GM19328 (cell line): ENCODE measurements around the gene TCF12.
"Not testable (repeated sequence)": the region's sequence is repeated elsewhere in the genome, so short reads cannot be mapped to it uniquely, and the experiment has no call there.

ENCODE experiments used
- ATAC-seq: cut with Tn5 transposase; IDR thresholded peaks from one replicate; pipeline ENCODE4 v1.9.1; 2021; ENCODE audit warnings: mild to moderate bottlenecking, moderate library complexity; ENCODE audit not compliant: unreplicated experiment

The TCF12 gene

DNA sequence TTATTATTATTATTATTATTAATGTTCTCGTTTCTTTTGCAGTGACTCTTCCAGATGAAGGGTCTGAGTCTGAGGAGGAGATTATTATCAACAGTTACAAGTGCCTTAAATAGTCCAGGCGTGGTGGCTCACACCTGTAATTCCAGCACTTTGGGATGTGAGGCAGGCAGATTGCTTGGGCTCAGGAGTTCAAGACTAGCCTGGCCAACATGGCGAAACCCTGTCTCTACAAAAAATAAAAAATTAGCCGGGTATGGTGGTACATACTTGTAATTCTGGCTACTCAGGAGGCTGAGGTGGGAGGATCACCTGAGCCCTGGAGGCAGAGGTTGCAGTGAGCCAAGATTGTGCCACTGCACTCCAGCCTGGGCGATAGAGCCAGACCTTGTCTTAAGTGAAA lies 96.5 kb downstream of the TCF12 start:
- not testable (repeated sequence) for ATAC-seq

DNA sequence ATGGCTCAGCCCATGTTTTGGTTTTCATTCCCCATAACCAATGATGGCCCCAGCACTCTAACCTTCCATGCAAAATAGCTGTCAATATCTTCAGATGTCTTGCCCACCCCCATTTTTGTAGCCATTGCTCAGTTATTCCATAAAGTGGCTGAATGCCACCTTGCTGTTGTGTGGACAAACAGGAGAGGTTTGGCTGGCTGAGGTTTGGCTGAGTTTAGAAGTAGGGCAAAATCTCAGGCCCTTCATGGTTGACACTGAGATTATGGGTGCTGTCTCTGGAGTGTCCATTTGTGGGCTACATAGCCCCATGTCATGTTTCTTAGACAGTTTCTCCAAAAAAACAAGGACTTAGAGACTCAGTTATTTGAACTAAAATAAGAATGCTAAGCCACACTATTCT lies 96.9 kb downstream of the TCF12 start:
- ATAC-seq: no peak

DNA sequence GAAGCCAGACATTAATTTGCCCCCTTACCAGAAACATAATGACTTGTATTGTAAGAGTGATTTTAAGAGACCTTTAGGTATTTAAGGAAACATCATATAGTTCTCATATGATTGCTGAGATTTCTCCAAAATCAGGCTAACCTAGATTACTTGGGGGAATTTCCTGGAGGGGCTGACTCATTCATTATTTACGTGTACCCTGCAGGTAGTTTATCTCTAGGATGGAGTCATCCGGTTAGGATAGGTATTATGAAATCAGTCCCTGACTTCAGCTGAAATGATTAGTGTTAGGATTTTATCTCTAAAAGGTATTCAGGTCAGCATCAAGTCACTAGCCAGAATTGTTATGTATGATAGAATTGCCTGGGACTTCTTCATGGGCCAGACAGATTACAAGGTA lies 97.5 kb downstream of the TCF12 start:
- ATAC-seq: no peak

DNA sequence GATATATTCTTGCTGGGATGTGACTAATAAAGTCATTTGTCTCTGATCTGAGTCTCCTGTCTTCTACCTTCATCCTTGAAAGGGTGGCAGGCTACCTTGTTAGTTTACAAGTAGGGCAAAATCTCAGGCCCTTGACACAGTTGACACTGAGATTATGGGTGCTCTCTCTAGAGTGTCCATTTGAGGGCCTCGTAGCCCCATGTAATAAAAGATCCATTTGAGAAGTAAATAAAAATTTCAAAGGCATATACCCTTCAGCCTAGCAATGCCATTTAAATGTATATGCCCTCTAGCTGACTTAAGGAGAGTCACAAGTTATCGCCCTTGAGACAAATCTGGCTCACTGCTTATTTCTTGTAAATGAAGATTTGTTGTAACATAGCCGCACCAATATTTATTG lies 98.6 kb downstream of the TCF12 start:
- no peak for ATAC-seq

DNA sequence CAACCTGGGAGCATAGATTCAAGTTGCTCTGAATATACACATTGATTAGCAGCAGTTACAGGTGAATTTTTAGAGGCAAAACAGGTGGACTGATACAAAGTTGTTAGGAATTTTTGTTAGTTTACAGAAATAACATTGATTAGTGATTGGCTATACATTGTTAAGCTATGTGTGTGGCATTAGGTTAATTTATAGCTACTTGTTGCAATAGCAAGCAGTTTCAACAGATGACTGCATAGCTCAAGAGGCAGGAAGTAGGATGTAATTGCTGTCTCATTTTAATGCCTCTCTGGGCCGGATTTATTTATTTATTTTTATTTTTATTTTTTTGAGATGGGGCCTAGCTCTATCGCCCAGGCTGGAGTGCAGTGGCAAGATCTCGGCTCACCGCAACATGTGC lies 99.7 kb downstream of the TCF12 start:
- no peak for ATAC-seq

DNA sequence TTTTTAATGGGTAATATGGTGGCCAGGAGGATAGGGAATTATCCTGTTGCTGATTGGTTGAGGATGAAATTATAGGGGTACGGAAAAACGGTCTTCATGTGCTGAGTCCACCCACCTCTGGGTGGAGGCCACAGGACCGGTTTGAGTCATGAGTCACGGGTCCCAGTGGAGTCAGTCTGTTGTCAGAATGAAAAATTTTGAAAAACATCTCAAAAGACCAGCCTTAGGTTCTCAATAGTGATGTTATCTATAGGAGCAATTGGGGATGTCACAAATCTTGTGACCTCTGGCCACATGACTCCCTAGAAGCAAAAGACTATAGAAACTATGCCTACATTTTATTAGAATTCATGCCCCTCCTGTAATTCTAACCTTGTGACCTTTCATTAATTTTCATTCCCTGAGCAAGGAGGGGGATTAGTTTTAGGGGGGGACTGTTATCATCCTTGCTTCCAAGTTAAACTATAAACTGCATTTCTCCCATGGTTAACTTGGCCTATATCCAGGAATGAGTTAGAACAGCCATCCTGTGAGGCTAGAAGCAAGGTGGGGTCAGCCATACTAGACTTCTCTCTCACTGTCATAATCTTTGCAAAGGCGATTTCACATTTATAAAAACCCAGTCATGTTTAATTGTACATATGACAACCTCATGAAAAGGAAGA lies 101.2 kb downstream of the TCF12 start:
- no peak for ATAC-seq

DNA sequence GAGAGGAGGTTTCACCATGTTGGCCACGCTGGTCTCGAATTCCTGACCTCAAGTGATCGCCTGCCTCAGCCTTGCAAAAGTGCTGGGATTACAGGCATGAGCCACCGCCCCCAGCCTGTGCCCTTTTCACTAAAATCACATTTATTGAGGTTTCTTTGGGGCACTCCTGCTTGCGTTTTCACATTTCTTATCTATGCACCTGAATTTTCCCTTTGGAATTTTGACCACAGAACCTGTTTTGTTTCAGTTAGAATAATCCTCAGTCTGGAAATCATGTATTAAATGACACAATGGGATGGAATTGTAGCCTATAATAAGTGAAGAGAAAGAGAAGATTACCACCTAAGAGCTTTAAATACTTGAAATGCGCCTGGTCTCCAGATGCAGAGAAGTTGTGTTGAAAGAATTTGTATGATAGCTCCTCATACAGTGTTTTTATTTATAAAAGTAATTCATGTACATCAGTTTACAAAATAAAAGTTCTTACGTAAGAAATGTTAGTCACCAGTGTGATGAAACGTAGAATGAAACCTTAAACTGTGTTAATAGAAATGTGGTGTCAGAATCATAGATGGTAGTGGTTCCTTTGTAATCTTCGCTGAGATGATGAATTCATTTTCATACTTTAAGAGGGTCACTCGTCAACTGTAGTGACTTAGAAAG lies 107.0 kb downstream of the TCF12 start:
- no peak for ATAC-seq

DNA sequence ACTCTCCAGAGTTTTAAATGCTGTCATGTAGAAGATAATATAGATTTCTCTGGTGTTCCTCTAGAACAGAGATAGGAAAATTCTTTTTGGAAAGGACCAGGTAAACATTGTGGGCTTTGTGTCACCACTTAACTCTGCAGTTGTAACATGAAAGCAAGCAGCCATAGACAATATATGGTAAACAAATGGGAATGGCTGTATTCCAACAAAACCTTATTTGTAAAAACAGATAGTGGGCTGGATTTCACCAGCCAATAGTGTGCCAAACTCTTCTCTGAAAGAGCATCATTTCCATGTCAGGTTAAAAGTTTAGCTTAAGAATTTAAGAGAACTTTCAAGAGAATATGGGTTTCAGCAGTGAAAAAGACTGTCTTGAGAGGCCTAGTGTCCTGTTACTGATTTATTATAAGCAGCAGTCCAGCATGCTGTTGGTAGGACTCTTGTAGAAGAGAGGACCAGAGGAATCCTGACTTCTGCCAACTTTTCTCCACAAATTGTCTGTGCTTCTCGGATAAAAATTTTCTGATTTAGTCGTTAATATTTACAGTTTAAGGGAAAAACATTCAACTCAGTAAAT lies 107.7 kb downstream of the TCF12 start:
- ATAC-seq: no peak

DNA sequence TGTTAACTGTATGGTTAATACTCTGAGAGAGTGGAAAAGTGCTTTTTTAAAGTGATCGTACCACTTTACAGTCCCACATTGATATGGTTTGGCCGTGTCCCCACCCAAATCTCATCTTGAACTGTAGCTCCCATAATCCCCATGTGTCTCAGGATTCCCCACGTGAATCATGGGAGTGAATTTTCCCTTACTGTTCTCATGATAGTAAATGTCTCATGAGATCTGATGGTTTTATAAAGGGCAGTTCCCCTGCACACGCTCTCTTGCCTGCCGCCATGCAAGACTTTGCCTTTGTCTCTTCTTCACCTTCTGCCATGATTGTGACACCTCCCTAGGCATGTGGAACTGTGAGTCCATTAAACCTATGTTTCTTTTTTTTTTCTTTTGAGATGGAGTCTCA lies 109.2 kb downstream of the TCF12 start:
- ATAC-seq: no peak

DNA sequence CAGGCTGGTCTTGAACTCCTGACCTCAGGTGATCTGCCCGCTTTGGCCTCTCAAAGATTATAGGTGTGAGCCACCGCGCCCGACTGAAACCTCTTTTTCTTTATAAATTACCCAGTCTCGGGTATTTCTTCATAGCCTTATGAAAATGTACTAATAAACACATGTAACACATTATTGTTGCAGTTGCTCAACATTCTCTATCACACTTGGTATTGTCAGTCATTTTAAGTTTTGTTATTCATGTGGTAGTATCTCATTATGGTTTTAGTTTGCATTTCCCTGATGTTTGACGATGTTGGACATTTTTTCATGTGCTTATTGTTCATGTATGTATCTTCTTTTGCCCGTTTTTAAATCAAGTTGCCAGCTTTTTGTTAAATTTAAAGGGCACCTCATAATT lies 109.7 kb downstream of the TCF12 start:
- no peak for ATAC-seq

DNA sequence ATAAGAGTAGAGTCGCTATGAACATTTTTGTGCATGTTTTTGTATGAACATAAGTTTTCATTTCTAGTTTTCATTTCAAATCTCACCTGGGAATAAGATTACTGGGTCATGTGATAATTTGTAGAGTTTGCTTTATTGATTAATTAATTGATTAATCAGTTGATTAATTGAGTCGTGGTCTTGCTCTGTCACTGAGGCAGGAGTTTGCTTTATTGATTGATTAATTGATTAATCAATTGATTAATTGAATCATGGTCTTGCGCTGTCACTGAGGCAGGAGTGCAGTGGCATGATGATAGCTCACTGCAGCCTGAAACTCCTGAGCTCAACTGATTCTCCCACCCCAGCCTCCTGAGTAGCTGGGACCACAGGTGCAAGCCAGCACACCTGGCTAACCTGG lies 111.6 kb downstream of the TCF12 start:
- ATAC-seq: no peak

DNA sequence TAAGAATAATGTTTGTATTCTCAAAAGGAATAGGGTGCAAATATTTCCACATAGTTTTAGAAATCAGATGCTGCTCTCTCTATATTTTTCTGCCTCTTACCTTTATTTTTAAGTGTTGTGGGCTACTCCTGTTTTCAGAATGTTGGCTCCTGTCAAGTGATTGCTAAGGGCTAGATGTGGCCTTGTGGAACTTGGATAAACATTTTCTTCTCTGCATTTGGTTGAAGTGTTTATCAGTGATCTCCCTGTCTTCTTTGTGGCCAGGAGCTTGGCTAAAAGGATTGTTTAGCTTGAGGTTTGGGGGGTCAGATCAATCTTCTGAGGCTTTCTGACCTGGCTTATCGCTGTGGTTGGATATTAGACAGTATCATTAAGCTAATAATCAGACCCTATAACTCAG lies 112.6 kb downstream of the TCF12 start:
- no peak for ATAC-seq

DNA sequence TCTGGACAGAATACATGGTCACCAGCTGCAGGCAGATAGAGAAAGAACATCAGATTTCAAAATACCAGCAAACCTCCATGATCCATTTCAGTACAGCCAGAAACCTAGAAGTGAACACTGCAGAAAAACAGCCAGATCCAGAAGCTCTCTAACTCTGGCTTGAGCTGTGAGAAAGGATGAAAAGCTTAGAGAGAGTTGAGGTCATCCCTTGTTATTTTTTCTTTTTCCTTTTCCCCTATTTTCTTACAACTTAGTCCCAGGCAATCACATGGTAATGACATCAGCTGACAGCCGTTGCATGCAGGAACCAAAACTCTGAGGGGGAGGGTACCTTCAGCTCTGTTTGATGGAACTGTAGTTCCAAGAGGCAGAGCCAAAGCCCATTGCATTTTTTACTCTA lies 113.2 kb downstream of the TCF12 start:
- no peak for ATAC-seq

DNA sequence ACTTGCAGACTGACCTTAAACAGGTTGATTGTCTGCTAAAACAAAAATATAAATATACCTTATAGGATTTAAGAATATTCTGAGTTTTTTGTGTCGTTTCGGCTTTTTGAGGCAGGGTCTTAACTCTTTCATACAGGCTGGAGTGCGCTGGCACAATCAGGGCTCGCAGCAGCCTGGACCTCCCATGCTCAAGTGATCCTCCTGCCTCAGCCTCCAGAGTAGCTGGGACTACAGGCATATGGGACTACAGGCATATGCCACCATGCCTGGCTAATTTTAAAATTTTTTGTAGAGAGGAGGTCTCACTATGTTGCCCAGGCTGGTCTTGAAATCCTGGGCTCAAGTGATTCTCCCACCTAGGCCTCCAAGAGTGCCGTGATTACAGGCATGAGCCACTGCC lies 113.9 kb downstream of the TCF12 start:
- ATAC-seq: no peak

DNA sequence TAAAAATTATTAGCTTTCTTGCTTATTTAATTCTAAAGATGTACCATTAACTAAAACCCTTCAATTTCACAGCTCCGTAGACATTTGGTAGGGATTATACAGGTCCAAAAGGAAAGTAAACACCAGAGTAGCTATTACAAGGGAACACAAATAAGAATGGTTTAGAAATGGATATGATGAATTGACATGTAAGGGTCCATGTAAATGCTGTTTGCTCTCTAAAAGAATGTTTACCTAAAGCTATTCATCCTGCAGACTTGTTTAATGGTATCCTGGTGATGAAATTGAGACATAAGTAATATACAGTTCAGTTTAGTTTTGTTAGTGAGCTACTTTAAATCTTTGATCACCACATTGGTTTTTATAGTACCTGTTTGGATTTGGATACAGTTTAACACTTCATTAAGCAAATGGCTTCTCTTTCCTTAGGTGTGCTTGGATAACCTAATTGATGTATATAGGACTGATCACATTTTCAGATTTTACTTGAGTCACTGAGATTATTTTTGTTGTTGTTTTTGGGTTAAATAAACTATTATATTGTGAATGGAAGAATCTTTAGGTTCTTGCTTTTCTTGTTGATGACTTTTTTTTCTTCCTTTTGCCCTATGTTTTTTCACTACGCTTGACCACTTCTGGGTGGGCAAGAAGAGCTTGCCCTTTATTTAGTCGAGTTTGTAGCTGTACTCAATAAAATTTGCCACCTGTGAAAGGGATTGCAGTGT lies 115.4 kb downstream of the TCF12 start:
- no peak for ATAC-seq

DNA sequence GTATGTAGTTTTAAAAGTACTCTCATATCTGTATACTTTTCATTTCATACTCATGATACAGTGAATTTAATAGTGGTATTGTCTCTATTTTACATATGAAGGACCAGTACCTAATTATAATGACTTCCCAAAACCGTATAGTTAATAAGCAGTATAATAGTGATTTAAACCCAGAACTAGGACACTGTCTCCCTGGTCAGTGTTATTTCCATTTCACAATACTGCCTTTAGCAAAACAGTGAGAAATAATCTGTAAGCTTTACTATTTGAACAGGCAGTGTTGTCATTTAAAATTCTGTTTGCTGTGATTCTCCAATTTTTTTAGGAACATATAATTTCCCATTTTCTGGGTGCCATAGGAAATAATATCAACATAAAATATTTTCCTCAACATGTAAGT lies 116.2 kb downstream of the TCF12 start:
- no peak for ATAC-seq

DNA sequence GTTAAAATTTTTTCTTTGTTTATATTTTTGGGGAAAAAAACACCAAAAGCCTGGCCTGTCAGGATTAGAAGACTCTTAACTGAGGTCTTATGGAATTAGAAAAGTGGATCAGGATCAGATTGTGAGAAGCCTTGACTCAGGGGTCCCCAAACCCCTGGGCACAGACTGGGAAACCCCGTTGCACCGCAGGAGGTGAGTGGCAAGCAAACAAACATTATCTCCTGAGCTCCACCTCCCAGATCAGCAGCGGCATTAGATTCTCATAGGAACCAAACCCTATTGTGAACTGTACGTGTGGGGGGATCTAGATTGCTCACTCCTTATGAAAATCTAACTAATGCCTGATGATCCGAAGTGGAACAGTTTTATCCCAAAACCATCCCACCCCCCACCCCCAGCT lies 117.2 kb downstream of the TCF12 start:
- ATAC-seq: no peak

DNA sequence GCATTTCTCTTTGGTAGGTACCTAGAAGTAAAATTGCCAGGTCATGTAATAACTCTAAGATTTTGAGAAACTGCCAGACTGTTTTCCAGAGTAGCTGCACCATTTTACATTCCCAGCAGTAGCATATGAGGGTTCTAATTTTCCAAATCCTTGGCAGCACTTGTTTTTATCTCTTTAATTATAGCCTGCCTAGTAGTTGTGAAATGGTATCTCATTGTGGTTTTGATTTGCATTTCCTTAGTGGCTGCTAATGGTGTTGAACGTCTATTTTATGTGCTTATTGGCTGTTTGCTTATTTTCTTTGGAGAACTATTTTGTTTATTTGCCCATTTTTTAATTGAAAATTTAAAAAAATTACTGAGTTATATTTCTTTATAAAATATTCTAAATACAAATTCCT lies 117.9 kb downstream of the TCF12 start:
- no peak for ATAC-seq

DNA sequence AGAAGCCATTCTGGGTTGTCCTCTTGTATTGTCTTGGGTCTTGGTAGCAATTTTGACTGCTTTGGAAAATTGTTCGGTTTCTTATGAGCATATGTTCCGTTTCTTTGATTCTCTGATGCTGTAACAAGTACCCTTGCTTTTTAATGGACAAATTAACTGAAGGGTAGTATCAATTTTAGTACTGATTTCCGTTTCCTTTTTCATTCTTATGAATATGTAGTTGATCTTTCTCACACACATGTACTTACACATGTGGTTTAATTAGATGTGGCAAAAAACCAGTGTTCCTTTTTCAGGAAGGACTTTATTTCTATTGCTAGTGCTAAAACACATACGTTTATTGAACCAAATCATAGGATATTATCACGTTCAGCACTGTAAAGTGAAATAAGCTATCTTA lies 119.1 kb downstream of the TCF12 start:
- no peak for ATAC-seq

DNA sequence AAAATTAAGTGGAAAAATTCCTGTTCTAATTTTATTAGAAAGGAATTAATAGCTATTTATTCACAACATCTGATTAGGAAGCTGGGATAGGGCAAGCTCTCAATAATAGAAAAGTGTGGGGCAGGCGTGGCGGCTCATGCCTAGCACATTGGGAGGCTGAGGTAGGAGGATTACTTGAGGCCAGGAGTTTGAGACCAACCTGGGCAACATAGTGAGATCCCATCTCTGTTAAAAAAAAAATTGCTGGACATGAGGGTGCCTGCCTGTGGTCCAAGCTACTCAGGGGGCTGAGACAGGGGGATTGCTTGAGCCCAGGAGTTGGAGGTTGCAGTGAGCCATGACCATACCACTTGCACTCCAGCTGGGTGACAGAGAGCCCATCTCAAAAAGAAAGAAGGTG lies 119.6 kb downstream of the TCF12 start:
- ATAC-seq: no peak

DNA sequence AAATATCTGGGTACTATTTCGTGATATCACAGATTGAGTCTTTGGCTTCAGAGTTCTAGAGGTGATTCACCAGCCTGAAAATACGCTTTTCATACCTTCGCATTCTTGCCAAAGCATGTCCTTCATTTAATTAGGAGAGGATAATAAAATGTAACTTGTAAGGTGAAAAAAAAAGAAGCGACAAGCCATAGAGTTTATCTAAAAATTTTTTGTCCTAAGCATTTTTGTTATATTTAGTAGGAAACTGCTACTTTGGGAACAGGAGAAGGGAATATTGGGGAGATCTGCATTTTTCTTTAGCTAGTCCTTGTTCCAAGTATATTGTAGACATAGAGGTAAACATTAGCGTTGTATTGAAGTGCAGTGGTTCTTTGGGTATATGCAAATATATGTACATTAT lies 120.1 kb downstream of the TCF12 start:
- no peak for ATAC-seq

DNA sequence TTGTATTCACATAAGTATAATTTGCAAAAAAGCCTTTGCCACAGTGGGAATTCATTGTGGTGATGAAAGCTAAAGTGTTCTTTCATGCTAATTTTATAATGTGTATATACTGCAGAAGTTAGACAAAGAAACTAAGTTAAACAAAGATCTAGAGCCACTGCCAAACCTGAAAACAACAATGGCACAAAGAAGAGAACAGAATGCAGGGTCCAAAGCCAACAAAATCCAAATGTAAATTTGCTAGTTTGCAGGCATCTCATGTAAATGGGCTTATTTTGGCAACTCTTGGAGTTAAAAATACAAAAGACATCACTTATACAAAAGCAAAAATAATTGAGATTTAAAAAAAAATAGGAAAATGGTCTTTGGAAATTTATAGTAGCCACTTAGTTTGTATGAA lies 123.0 kb downstream of the TCF12 start:
- no peak for ATAC-seq
